ENCODE data around the gene PLCH2.

Gene PLCH2

GRCh38 chr1:2519729-2520128, 43.6 kb downstream of the PLCH2 start:
- H3K9me2 ChIP-seq (replicated peaks; ENCODE audit: low read depth, low read length): no peaks in the 10 kb centered on the region
- no peak overlapping the region for H3K9ac ChIP-seq (ENCODE audit: low read depth, low read length, poor library complexity, severe bottlenecking)
- peaks cover 33% of the 10 kb centered on the region for H3K79me2 ChIP-seq (ENCODE audit: insufficient read depth, low read length)
- H3F3A ChIP-seq (ENCODE audit: low read depth): no peaks in the 10 kb centered on the region
- TF ChIP-seq, protein P1, sequence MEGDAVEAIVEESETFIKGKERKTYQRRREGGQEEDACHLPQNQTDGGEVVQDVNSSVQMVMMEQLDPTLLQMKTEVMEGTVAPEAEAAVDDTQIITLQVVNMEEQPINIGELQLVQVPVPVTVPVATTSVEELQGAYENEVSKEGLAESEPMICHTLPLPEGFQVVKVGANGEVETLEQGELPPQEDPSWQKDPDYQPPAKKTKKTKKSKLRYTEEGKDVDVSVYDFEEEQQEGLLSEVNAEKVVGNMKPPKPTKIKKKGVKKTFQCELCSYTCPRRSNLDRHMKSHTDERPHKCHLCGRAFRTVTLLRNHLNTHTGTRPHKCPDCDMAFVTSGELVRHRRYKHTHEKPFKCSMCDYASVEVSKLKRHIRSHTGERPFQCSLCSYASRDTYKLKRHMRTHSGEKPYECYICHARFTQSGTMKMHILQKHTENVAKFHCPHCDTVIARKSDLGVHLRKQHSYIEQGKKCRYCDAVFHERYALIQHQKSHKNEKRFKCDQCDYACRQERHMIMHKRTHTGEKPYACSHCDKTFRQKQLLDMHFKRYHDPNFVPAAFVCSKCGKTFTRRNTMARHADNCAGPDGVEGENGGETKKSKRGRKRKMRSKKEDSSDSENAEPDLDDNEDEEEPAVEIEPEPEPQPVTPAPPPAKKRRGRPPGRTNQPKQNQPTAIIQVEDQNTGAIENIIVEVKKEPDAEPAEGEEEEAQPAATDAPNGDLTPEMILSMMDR (conservative IDR thresholded peaks at IDR 0.05; ENCODE audit: low read length): no peak
- TF ChIP-seq EZH2phosphoT487 (IDR thresholded peaks at IDR 0.05; ENCODE audit: borderline replicate concordance): no peak
- no peak overlapping the region for H2AFZ ChIP-seq (ENCODE audit: low read length)
- no peaks in the 10 kb centered on the region for H3K9me3 ChIP-seq (ENCODE audit: insufficient read depth, low read depth, low read length)
- H4K20me1 ChIP-seq (ENCODE audit: insufficient read depth, low read length, poor library complexity, severe bottlenecking): peaks cover 24% of the 10 kb centered on the region
- H3K4me3 ChIP-seq (ENCODE audit: low read length, poor library complexity, severe bottlenecking): no peak overlapping the region
- H3K4me1 ChIP-seq (ENCODE audit: insufficient read depth, low read length, poor library complexity, severe bottlenecking): peaks cover 14% of the 10 kb centered on the region
- H3K36me3 ChIP-seq (ENCODE audit: insufficient read depth, low read length): peaks cover 63% of the 10 kb centered on the region; the same call in 1 of the 2 replicates
- no peaks in the 10 kb centered on the region for H3K27me3 ChIP-seq (ENCODE audit: insufficient read depth, low read length, poor library complexity, severe bottlenecking)
- no peak overlapping the region for H3K4me2 ChIP-seq (ENCODE audit: low read depth, low read length, poor library complexity, severe bottlenecking)

GRCh38 chr1:2520206-2520605, 44.1 kb downstream of the PLCH2 start:
- TF ChIP-seq EZH2phosphoT487 (IDR thresholded peaks at IDR 0.05; ENCODE audit: borderline replicate concordance): no peak
- TF ChIP-seq, protein P1 (conservative IDR thresholded peaks at IDR 0.05; ENCODE audit: low read length): no peak

GRCh38 chr1:2520806-2521205, 44.7 kb downstream of the PLCH2 start:
- Histone ChIP-seq H2AFZ (ENCODE audit: low read length) (no peak overlapping the region), H3K4me2 (ENCODE audit: low read depth, low read length, poor library complexity, severe bottlenecking) (no peak overlapping the region), H3K9me3 (ENCODE audit: insufficient read depth, low read depth, low read length) (no peaks in the 10 kb centered on the region), H3K27me3 (ENCODE audit: insufficient read depth, low read length, poor library complexity, severe bottlenecking) (no peaks in the 10 kb centered on the region), H4K20me1 (ENCODE audit: insufficient read depth, low read length, poor library complexity, severe bottlenecking) (peaks cover 35% of the 10 kb centered on the region), H3K4me3 (ENCODE audit: low read length, poor library complexity, severe bottlenecking) (no peak overlapping the region), H3K79me2 (ENCODE audit: insufficient read depth, low read length) (peaks cover 44% of the 10 kb centered on the region), H3F3A (ENCODE audit: low read depth) (no peaks in the 10 kb centered on the region), H3K9ac (ENCODE audit: low read depth, low read length, poor library complexity, severe bottlenecking) (no peak overlapping the region), H3K4me1 (ENCODE audit: insufficient read depth, low read length, poor library complexity, severe bottlenecking) (peaks cover 21% of the 10 kb centered on the region), H3K9me2 (replicated peaks; ENCODE audit: low read depth, low read length) (no peaks in the 10 kb centered on the region), H3K36me3 (ENCODE audit: insufficient read depth, low read length) (peaks cover 53% of the 10 kb centered on the region; the same call in 1 of the 2 replicates)
- no peak for TF ChIP-seq EZH2phosphoT487 (IDR thresholded peaks at IDR 0.05; ENCODE audit: borderline replicate concordance)
- TF ChIP-seq, protein P1 (conservative IDR thresholded peaks at IDR 0.05; ENCODE audit: low read length): no peak

More at GRCh38 chr1:2520206-2520605, 44.1 kb downstream of the PLCH2 start:
- H3K9me3 ChIP-seq (ENCODE audit: insufficient read depth, low read depth, low read length): no peaks in the 10 kb centered on the region
- H3K9ac ChIP-seq (ENCODE audit: low read depth, low read length, poor library complexity, severe bottlenecking): no peak overlapping the region
- H3F3A ChIP-seq (ENCODE audit: low read depth): no peaks in the 10 kb centered on the region
- H4K20me1 ChIP-seq (ENCODE audit: insufficient read depth, low read length, poor library complexity, severe bottlenecking): peaks cover 29% of the 10 kb centered on the region
- H3K4me1 ChIP-seq (ENCODE audit: insufficient read depth, low read length, poor library complexity, severe bottlenecking): peaks cover 18% of the 10 kb centered on the region
- H2AFZ ChIP-seq (ENCODE audit: low read length): no peak overlapping the region
- H3K4me2 ChIP-seq (ENCODE audit: low read depth, low read length, poor library complexity, severe bottlenecking): no peak overlapping the region
- H3K36me3 ChIP-seq (ENCODE audit: insufficient read depth, low read length): peaks cover 58% of the 10 kb centered on the region; the same call in 1 of the 2 replicates
- H3K27me3 ChIP-seq (ENCODE audit: insufficient read depth, low read length, poor library complexity, severe bottlenecking): no peaks in the 10 kb centered on the region
- no peak overlapping the region for H3K4me3 ChIP-seq (ENCODE audit: low read length, poor library complexity, severe bottlenecking)
- H3K9me2 ChIP-seq (replicated peaks; ENCODE audit: low read depth, low read length): no peaks in the 10 kb centered on the region
- peaks cover 38% of the 10 kb centered on the region for H3K79me2 ChIP-seq (ENCODE audit: insufficient read depth, low read length)
